K562 (cell line): ENCODE data around the gene BST1. TPM values are rescaled to one million over a fixed set of nuclear protein-coding genes. Genes with fewer than 3 reads are reported as not detected.

Experiments used
- ATAC-seq: fragments of 200-7000 bp; cut with Tn5 transposase; 3 replicates; pipeline ENCODE4 v1.9.1; 2020; ENCODE audit warnings: moderate library complexity
- BruUV-seq: library from RNA; stranded (reverse); fragments of 400-500 nt; replicated peaks from 2 replicates; lab custom pipeline; 2021; lab: Mats Ljungman, UMichigan
- CTCF ChIA-PET: fragments of 300-600 bp; formaldehyde crosslinking; extraction: SDS; loops from one replicate; lab custom pipeline; 2021; ENCODE audit warnings: low intra/inter-chr PET ratio; lab: Yijun Ruan, JAX
- POLR2A ChIA-PET: fragments of 300-600, 350-650 bp; sonication (Branson Sonifier 250); formaldehyde crosslinking; extraction: SDS; loops from one replicate; lab custom pipeline; 2021; ENCODE audit warnings: antibody characterized with exemption, inconsistent platforms; lab: Yijun Ruan, JAX
- DNase-seq, 4 experiments: peaks; one replicate each; pipeline versions ENCODE4 v3.0.0 to v3.0.0-alpha.2; 2011 to 2018; ENCODE audit warnings: low spot score in 3 of 4, mixed read lengths in 3 of 4; ENCODE audit errors: extremely low read depth in 1 of 4
- FAIRE-seq: peaks from 2 replicates; lab custom pipeline; 2011; peaks lifted over from hg19 to GRCh38; lab: Jason Lieb, UNC
- H2AFZ ChIP-seq: 2 replicates; pipeline ENCODE4 v1.6.0; 2011; ENCODE audit warnings: low read depth, low read length, control low read depth, inconsistent platforms
- H3K27ac ChIP-seq: fragments of 200-600 bp; 3 replicates; pipeline ENCODE4 v1.8.0; 2011; ENCODE audit warnings: low read depth, mild to moderate bottlenecking, control low read depth, inconsistent platforms, low read length, moderate library complexity, mixed read lengths; ENCODE audit errors: extremely low read depth
- H3K27me3 ChIP-seq, 2 experiments: fragments of 300-600 bp in 1 of 2; 2 replicates in 1 of 2; 3 replicates in 1 of 2; pipeline versions ENCODE4 v1.6.0 to v1.8.0; 2011; ENCODE audit warnings: inconsistent platforms in 2 of 2, low read length in 2 of 2, mild to moderate bottlenecking in 1 of 2, mixed read lengths in 1 of 2, moderate library complexity in 1 of 2; ENCODE audit not compliant: control insufficient read depth in 2 of 2, insufficient read depth in 2 of 2
- H3K36me3 ChIP-seq: fragments of 300-600 bp; 3 replicates; pipeline ENCODE4 v1.8.0; 2011; ENCODE audit warnings: mild to moderate bottlenecking, low read length, inconsistent platforms; ENCODE audit not compliant: control insufficient read depth, insufficient read depth
- H3K4me1 ChIP-seq, 2 experiments: fragments of 200-600 bp in 1 of 2; replicated peaks in 1 of 2; 2 replicates in 1 of 2; 3 replicates in 1 of 2; pipeline versions ENCODE4 v1.5.1 to v1.8.0; 2011; ENCODE audit warnings: inconsistent platforms in 2 of 2, low read length in 2 of 2, mild to moderate bottlenecking in 1 of 2, mixed read lengths in 1 of 2, moderate library complexity in 1 of 2; ENCODE audit not compliant: control insufficient read depth in 2 of 2, insufficient read depth in 2 of 2
- H3K4me2 ChIP-seq: 2 replicates; pipeline ENCODE4 v1.6.1; 2011; ENCODE audit warnings: low read length, control low read depth, inconsistent platforms, mixed read lengths; ENCODE audit not compliant: insufficient read depth
- H3K4me3 ChIP-seq: fragments of 200-600 bp; sonication (generic), shearing (Covaris generic); 2 replicates; pipeline ENCODE4 v1.5.1; 2016; ENCODE audit warnings: control low read depth, inconsistent platforms
- H3K79me2 ChIP-seq: fragments of 200-600 bp; 3 replicates; pipeline ENCODE4 v1.8.0; 2011; ENCODE audit warnings: low read length, inconsistent platforms; ENCODE audit not compliant: control insufficient read depth, insufficient read depth
- H3K9ac ChIP-seq, 2 experiments: 2 replicates each; pipeline versions ENCODE4 v1.6.0 to v1.6.1; 2011; ENCODE audit warnings: low read depth in 2 of 2, low read length in 2 of 2, control low read depth in 1 of 2, inconsistent platforms in 1 of 2, mild to moderate bottlenecking in 1 of 2, mixed read lengths in 1 of 2; ENCODE audit not compliant: insufficient read depth in 1 of 2
- H3K9me1 ChIP-seq: one replicate; pipeline ENCODE4 v1.6.0; 2011; ENCODE audit warnings: inconsistent platforms, mild to moderate bottlenecking, low read length, moderate library complexity; ENCODE audit not compliant: control insufficient read depth, insufficient read depth
- H3K9me3 ChIP-seq: replicated peaks from 2 replicates; pipeline ENCODE4 v1.5.1; 2011; ENCODE audit warnings: low read depth, low read length, inconsistent platforms; ENCODE audit not compliant: control insufficient read depth, insufficient read depth
- H4K20me1 ChIP-seq: replicated peaks from 2 replicates; pipeline ENCODE4 v1.6.1; 2011; ENCODE audit warnings: low read length, inconsistent platforms, mixed read lengths; ENCODE audit not compliant: control insufficient read depth, insufficient read depth
- CEBPZ ChIP-seq: fragments of 150-350 bp; IDR thresholded peaks from 2 replicates; pipeline ENCODE4 v1.6.1; 2014; ENCODE audit warnings: low read depth, mild to moderate bottlenecking, low read length, borderline replicate concordance
- KAT8 ChIP-seq: fragments of 450-650 bp; IDR thresholded peaks from 2 replicates; pipeline ENCODE4 v1.6.1; 2016; ENCODE audit warnings: low read depth, mild to moderate bottlenecking
- MCM2 ChIP-seq: fragments of 450-650 bp; IDR thresholded peaks from 2 replicates; pipeline ENCODE4 v1.6.1; 2017; ENCODE audit warnings: low read depth, mild to moderate bottlenecking
- NONO ChIP-seq, 2 experiments: fragments of 200-400 bp in 1 of 2; fragments of 450-650 bp in 1 of 2; formaldehyde crosslinking in 1 of 2; IDR thresholded peaks; 2 replicates each; pipeline ENCODE4 v1.6.1; 2017; ENCODE audit warnings: low read depth in 2 of 2, mild to moderate bottlenecking in 2 of 2, moderate library complexity in 2 of 2, low read length in 1 of 2
- PCBP1 ChIP-seq: fragments of 200-400 bp; formaldehyde crosslinking; IDR thresholded peaks from 2 replicates; pipeline ENCODE4 v1.6.1; 2018; ENCODE audit warnings: mild to moderate bottlenecking, low read depth, low read length; ENCODE audit not compliant: poor library complexity, severe bottlenecking
- PHB2 ChIP-seq: fragments of 450-650 bp; IDR thresholded peaks from 2 replicates; pipeline ENCODE4 v1.6.1; 2017; ENCODE audit warnings: low read depth
- STAT6 ChIP-seq: sonication (generic); formaldehyde crosslinking; IDR thresholded peaks from 2 replicates; pipeline ENCODE4 v1.8.1; 2023; ENCODE audit warnings: mild to moderate bottlenecking, missing genetic modification reagents
- ZNF12 ChIP-seq: sonication (generic); formaldehyde crosslinking; IDR thresholded peaks from 2 replicates; pipeline ENCODE4 v1.4.0; 2020; ENCODE audit warnings: mild to moderate bottlenecking, missing genetic modification reagents
- ZNF347 ChIP-seq: fragments of 450-650 bp; formaldehyde crosslinking; IDR thresholded peaks from 2 replicates; pipeline ENCODE4 v1.4.0; 2020; ENCODE audit warnings: low read depth, mild to moderate bottlenecking, moderate library complexity
- WGBS: fragments of 100-300 bp; shearing (Covaris generic); methylation state at CpG from one replicate; pipeline ENCODE4 v1.1.6; 2016; ENCODE audit warnings: low coverage, mixed read lengths; ENCODE audit not compliant: insufficient coverage; ENCODE audit errors: missing lambda C conversion rate; 5-methylcytosine and 5-hydroxymethylcytosine counted together
- in situ Hi-C: fragments of 300-500 bp; cut with MboI; formaldehyde crosslinking; loops from 4 replicates; pipeline ENCODE4 v1.15.0; 2018; ENCODE audit warnings: inconsistent platforms, mixed read lengths
- intact Hi-C: fragments of 100-400 bp; cut with micrococcal nuclease; formaldehyde crosslinking; loops from 2 replicates; pipeline ENCODE4 v1.14.2; 2022
- polyA plus RNA-seq, 8 experiments: library from polyadenylated mRNA; depleted of rRNA in 4 of 8; stranded (reverse) in 5 of 8; unstranded in 3 of 8; fragments of >200 nt; fragmentation: Nextera tagmentation in 2 of 8; fragmentation: Illumina TruSeq in 1 of 8; extraction: Ambion mirVana in 2 of 8; extraction: Trizol in 1 of 8; gene quantifications; 2 replicates each; pipeline versions ENCODE4 v1.2.1 to v1.2.3, GENCODE V29; 2011 to 2014; ENCODE audit warnings: inconsistent platforms in 1 of 8, missing spikeins in 1 of 8
- total RNA-seq, 7 experiments: library from RNA; depleted of rRNA in 6 of 7; stranded (reverse); fragments of >200 nt in 6 of 7; fragmentation: Illumina TruSeq in 2 of 7; extraction: Trizol in 2 of 7; gene quantifications; 2 replicates each; pipeline versions ENCODE4 v1.2.1 to v1.2.3, GENCODE V29; 2011 to 2021; ENCODE audit warnings: low replicate concordance in 1 of 7

Gene BST1
- total and polyA plus RNA-seq, 9 of the 15 experiments (the other 6 are each of a cell fraction or from before 2014, with no cell fraction given): 0.04 to 0.38 (median 0.07) TPM; not detected in 6

GRCh38 chr4:15689540-15689939, 13.3 kb upstream of the BST1 start:
- peaks cover 36% of the 10 kb centered on the region for H3K36me3 ChIP-seq
- no TSS peak for BruUV-seq
- ATAC-seq (no peak), FAIRE-seq (no peak), DNase-seq (no peak)
- CTCF ChIA-PET: no interaction called here
- H3K9me1 ChIP-seq: no peaks in the 10 kb centered on the region
- no peaks in the 10 kb centered on the region; a peak in 1 of 5 replicates for H3K27me3 ChIP-seq
- H4K20me1 ChIP-seq: no peaks in the 10 kb centered on the region
- intact Hi-C loops (loop anchor here (10.0 kb wide), 1 partner anchor 535 kb away; the partner anchor contains the start of gene TAPT1), in situ Hi-C loops (no loop called here)
- TF ChIP-seq KAT8 (no peak), PHB2 (no peak), NONO (IDR thresholded peaks at IDR 0.05; ENCODE audit: low read depth in 2 of 2, low read length in 1 of 2) (no peak), PCBP1 (no peak), MCM2 (no peak), ZNF347 (CRISPR knock-in tag) (no peak), ZNF12 (CRISPR knock-in tag) (no peak), CEBPZ (no peak), STAT6 (no peak)
- no peak overlapping the region for H3K4me2 ChIP-seq
- 0 out of 3 replicates have a peak, but pooled peaks cover 8% of the 10 kb centered on the region for H3K79me2 ChIP-seq
- H3K4me3 ChIP-seq: no peak overlapping the region
- POLR2A ChIA-PET: no interaction called here
- H3K27ac ChIP-seq: no peak overlapping the region
- no peaks in the 10 kb centered on the region for H3K4me1 ChIP-seq
- no peaks in the 10 kb centered on the region; the same call in 1 of the 2 replicates for H3K9me3 ChIP-seq
- H2AFZ ChIP-seq: no peak overlapping the region
- no peak overlapping the region for H3K9ac ChIP-seq
- WGBS: 66% methylated on average over 2 of the region's 2 CpGs
